Panc1 (cell line): ENCODE results near the gene TRIM39. TPM values are rescaled to one million over a fixed set of nuclear protein-coding genes. Genes with fewer than 3 reads are reported as not detected.
A peak's percentile ranks its signal among the peaks of the same experiment; 100 is the strongest.

Experiments used
- ATAC-seq: fragments of 200-7000 bp; cut with Tn5 transposase; 2 replicates; pipeline ENCODE4 v1.9.1; 2020; ENCODE audit warnings: mild to moderate bottlenecking, moderate library complexity
- BruUV-seq: library from RNA; stranded (reverse); fragments of 400-500 nt; replicated peaks from 2 replicates; lab custom pipeline; 2021; lab: Mats Ljungman, UMichigan
- CTCF ChIA-PET: fragments of 300-600 bp; sonication (Branson Sonifier 250); formaldehyde crosslinking; loops from one replicate; lab custom pipeline; 2022; ENCODE audit warnings: antibody characterized with exemption; lab: Charles Lee
- POLR2A ChIA-PET: fragments of 300-600 bp; sonication (Branson Sonifier 250); formaldehyde crosslinking; loops from one replicate; lab custom pipeline; 2022; ENCODE audit warnings: antibody characterized with exemption; lab: Charles Lee
- DNase-seq: peaks from one replicate; pipeline ENCODE4 v3.0.0-alpha.2; 2010; ENCODE audit warnings: low read depth, low spot score
- H3K27ac ChIP-seq: 2 replicates; pipeline ENCODE4 v1.5.1; 2011; ENCODE audit warnings: mild to moderate bottlenecking, low read length, inconsistent platforms
- H3K27me3 ChIP-seq: fragments of 200-500 bp; sonication (Bioruptor generic); 2 replicates; pipeline ENCODE4 v1.6.0; 2014; ENCODE audit warnings: low read length, inconsistent platforms; ENCODE audit not compliant: control insufficient read depth, insufficient read depth
- H3K36me3 ChIP-seq: fragments of 200-500 bp; sonication (Bioruptor generic); 2 replicates; pipeline ENCODE4 v1.5.1; 2014; ENCODE audit warnings: inconsistent platforms, mild to moderate bottlenecking, low read length, moderate library complexity; ENCODE audit not compliant: control insufficient read depth, insufficient read depth
- H3K4me1 ChIP-seq: 2 replicates; pipeline ENCODE4 v1.5.1; 2011; ENCODE audit warnings: inconsistent platforms, mild to moderate bottlenecking, low read length, moderate library complexity; ENCODE audit not compliant: control insufficient read depth, insufficient read depth
- H3K4me3 ChIP-seq, 2 experiments: 2 replicates each; pipeline ENCODE4 v1.5.1; 2011 to 2012; ENCODE audit warnings: low read depth in 2 of 2, low read length in 2 of 2, mild to moderate bottlenecking in 2 of 2, inconsistent platforms in 1 of 2, moderate library complexity in 1 of 2
- H3K9me3 ChIP-seq: fragments of 200-500 bp; sonication (Bioruptor generic); 2 replicates; pipeline ENCODE4 v1.5.1; 2014; ENCODE audit warnings: low read depth, mild to moderate bottlenecking, inconsistent platforms, low read length, moderate library complexity; ENCODE audit not compliant: control insufficient read depth, insufficient read depth
- POLR2AphosphoS5 ChIP-seq: IDR thresholded peaks from 2 replicates; pipeline ENCODE4 v1.6.1; 2012; ENCODE audit warnings: mild to moderate bottlenecking, low read depth, low read length, moderate library complexity
- SIN3A ChIP-seq: IDR thresholded peaks from 2 replicates; pipeline ENCODE4 v1.6.1; 2012; ENCODE audit warnings: low read depth, mild to moderate bottlenecking, low read length, moderate library complexity, borderline replicate concordance; ENCODE audit not compliant: insufficient read depth
- TCF7L2 ChIP-seq: IDR thresholded peaks from 2 replicates; pipeline ENCODE4 v1.6.1; 2011; ENCODE audit warnings: mild to moderate bottlenecking, low read depth, low read length, inconsistent platforms
- in situ Hi-C: cut with HindIII; loops from 2 replicates; pipeline ENCODE4 v1.10.0; 2016; ENCODE audit warnings: low sequenced_read_pairs, low pct_unique_long_range_greater_than_20kb
- intact Hi-C: fragments of 100-400 bp; cut with micrococcal nuclease; formaldehyde crosslinking; loops from one replicate; pipeline ENCODE4 v1.10.0; 2022; ENCODE audit not compliant: unreplicated experiment
- total RNA-seq: library from RNA; stranded (reverse); gene quantifications from one replicate; pipeline ENCODE4 v1.2.1, GENCODE V29; 2021; ENCODE audit not compliant: unreplicated experiment
- TF ChIP-seq, protein P1 (sequence below), 2 experiments: IDR thresholded peaks; 2 replicates each; pipeline ENCODE4 v1.6.1; 2011 to 2012; ENCODE audit warnings: low read depth in 2 of 2, control low read depth in 1 of 2, low read length in 1 of 2, mild to moderate bottlenecking in 1 of 2, moderate library complexity in 1 of 2; ENCODE audit not compliant: insufficient read depth in 1 of 2
- TF ChIP-seq, protein P2 (sequence below): fragments of 450-650 bp; IDR thresholded peaks from 2 replicates; pipeline ENCODE4 v1.5.1; 2017; ENCODE audit warnings: mild to moderate bottlenecking

The TRIM39 gene
- total RNA-seq, 1 experiment from 2014 or later = 13.4 TPM

GRCh38 chr6:30345852-30346251, 19.1 kb downstream of the TRIM39 start:
- H3K9me3 ChIP-seq = no peaks in the 10 kb centered on the region
- TF ChIP-seq SIN3A (no peak), TCF7L2 (no peak), POLR2AphosphoS5 (no peak)
- TF ChIP-seq, protein P1, sequence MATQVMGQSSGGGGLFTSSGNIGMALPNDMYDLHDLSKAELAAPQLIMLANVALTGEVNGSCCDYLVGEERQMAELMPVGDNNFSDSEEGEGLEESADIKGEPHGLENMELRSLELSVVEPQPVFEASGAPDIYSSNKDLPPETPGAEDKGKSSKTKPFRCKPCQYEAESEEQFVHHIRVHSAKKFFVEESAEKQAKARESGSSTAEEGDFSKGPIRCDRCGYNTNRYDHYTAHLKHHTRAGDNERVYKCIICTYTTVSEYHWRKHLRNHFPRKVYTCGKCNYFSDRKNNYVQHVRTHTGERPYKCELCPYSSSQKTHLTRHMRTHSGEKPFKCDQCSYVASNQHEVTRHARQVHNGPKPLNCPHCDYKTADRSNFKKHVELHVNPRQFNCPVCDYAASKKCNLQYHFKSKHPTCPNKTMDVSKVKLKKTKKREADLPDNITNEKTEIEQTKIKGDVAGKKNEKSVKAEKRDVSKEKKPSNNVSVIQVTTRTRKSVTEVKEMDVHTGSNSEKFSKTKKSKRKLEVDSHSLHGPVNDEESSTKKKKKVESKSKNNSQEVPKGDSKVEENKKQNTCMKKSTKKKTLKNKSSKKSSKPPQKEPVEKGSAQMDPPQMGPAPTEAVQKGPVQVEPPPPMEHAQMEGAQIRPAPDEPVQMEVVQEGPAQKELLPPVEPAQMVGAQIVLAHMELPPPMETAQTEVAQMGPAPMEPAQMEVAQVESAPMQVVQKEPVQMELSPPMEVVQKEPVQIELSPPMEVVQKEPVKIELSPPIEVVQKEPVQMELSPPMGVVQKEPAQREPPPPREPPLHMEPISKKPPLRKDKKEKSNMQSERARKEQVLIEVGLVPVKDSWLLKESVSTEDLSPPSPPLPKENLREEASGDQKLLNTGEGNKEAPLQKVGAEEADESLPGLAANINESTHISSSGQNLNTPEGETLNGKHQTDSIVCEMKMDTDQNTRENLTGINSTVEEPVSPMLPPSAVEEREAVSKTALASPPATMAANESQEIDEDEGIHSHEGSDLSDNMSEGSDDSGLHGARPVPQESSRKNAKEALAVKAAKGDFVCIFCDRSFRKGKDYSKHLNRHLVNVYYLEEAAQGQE (IDR thresholded peaks at IDR 0.05; ENCODE audit: insufficient read depth in 1 of 2, low read depth in 2 of 2, low read length in 1 of 2) = no peak
- TF ChIP-seq, protein P2, sequence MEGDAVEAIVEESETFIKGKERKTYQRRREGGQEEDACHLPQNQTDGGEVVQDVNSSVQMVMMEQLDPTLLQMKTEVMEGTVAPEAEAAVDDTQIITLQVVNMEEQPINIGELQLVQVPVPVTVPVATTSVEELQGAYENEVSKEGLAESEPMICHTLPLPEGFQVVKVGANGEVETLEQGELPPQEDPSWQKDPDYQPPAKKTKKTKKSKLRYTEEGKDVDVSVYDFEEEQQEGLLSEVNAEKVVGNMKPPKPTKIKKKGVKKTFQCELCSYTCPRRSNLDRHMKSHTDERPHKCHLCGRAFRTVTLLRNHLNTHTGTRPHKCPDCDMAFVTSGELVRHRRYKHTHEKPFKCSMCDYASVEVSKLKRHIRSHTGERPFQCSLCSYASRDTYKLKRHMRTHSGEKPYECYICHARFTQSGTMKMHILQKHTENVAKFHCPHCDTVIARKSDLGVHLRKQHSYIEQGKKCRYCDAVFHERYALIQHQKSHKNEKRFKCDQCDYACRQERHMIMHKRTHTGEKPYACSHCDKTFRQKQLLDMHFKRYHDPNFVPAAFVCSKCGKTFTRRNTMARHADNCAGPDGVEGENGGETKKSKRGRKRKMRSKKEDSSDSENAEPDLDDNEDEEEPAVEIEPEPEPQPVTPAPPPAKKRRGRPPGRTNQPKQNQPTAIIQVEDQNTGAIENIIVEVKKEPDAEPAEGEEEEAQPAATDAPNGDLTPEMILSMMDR = no peak
- peak overlapping the region; percentile 75 to 87 for H3K4me3 ChIP-seq
- ATAC-seq = no peak
- ChIA-PET CTCF (interaction anchor here (0.6 kb wide), 1 partner anchor 126 kb away, joined by 3 read pairs; no protein-coding TSS in a partner anchor), POLR2A (no interaction called here)
- no peak for DNase-seq
- peaks cover 5% of the 10 kb centered on the region; the same call in 1 of the 2 replicates for H3K4me1 ChIP-seq
- H3K27ac ChIP-seq = peak overlapping the region; percentile 77
- in situ Hi-C loops (no loop called here), intact Hi-C loops (no loop called here)
- no peaks in the 10 kb centered on the region for H3K27me3 ChIP-seq
- no peaks in the 10 kb centered on the region for H3K36me3 ChIP-seq
- TSS peak; percentile 95 for BruUV-seq

GRCh38 chr6:30348957-30349356, 22.2 kb downstream of the TRIM39 start:
- Histone ChIP-seq H3K36me3 (no peaks in the 10 kb centered on the region), H3K9me3 (no peaks in the 10 kb centered on the region), H3K27me3 (no peaks in the 10 kb centered on the region), H3K4me1 (peaks cover 5% of the 10 kb centered on the region; the same call in 1 of the 2 replicates), H3K27ac (no peak overlapping the region), H3K4me3 (no peak overlapping the region)
- TF ChIP-seq, protein P2 = no peak
- no TSS peak for BruUV-seq
- in situ Hi-C loops (no loop called here), intact Hi-C loops (no loop called here)
- no peak for ATAC-seq
- DNase-seq = no peak
- ChIA-PET POLR2A (no interaction called here), CTCF (no interaction called here)
